Activated naive CD8-positive, alpha-beta T cell (primary cell): ENCODE data around the gene VN1R5.
"Not testable (repeated sequence)": the region's sequence is repeated elsewhere in the genome, so short reads cannot be mapped to it uniquely, and the experiment has no call there.

Source experiments
- H3K27ac Mint-ChIP-seq: one replicate; pipeline ENCODE4 v1.8.0; 2021; ENCODE audit warnings: mixed read lengths
- H3K27me3 Mint-ChIP-seq: one replicate; pipeline ENCODE4 v1.8.0; 2021; ENCODE audit warnings: mixed read lengths
- H3K36me3 Mint-ChIP-seq: one replicate; pipeline ENCODE4 v1.8.0; 2021; ENCODE audit warnings: mixed read lengths
- H3K4me1 Mint-ChIP-seq: one replicate; pipeline ENCODE4 v1.8.0; 2021; ENCODE audit warnings: low read depth, mixed read lengths
- H3K4me3 Mint-ChIP-seq: one replicate; pipeline ENCODE4 v1.8.0; 2021; ENCODE audit warnings: mild to moderate bottlenecking, mixed read lengths
- H3K9me3 Mint-ChIP-seq: one replicate; pipeline ENCODE4 v1.8.0; 2021; ENCODE audit warnings: low read depth, mixed read lengths

Gene VN1R5

DNA sequence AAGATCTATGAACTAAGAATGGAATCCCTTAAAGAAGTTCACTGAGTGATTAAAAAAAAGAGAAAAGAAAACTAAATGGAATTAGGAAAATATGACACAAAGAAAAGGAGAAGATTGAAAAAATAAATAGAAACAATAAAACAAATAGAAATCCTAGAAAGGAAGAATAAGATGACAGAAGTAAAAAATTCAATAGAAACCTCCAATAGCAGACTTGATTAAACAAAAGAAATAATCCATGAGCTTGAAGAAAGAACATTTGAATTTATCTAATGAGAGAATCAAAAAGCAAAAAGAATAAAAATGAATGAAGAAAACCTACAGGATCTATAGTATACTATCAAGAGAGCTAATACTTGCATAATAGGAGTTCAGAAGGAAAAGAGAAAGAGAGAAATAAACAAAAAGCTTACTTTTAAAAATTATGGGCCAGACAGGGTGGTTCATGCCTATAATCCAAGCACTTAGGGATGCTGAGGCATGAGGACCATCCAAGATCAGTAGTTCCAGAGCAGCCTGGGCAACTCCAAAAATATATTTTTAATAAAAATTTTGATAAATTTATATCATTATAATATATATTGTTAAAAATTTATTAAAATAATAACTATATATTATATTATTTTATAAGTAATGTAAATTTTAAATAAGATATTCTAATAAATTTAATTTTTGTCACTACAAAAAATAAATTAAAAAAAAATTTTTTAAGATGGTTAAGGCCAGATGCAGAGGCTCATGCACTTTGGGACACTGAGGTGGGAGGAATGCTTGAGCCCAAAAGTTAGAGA, 9.4 kb upstream of the VN1R5 start:
- peaks cover 13% of the 10 kb centered on the region for H3K36me3 Mint-ChIP-seq
- H3K27me3 Mint-ChIP-seq: no peaks in the 10 kb centered on the region
- no peaks in the 10 kb centered on the region for H3K4me1 Mint-ChIP-seq
- no peak overlapping the region for H3K27ac Mint-ChIP-seq
- peaks cover 26% of the 10 kb centered on the region for H3K9me3 Mint-ChIP-seq
- H3K4me3 Mint-ChIP-seq: no peak overlapping the region

DNA sequence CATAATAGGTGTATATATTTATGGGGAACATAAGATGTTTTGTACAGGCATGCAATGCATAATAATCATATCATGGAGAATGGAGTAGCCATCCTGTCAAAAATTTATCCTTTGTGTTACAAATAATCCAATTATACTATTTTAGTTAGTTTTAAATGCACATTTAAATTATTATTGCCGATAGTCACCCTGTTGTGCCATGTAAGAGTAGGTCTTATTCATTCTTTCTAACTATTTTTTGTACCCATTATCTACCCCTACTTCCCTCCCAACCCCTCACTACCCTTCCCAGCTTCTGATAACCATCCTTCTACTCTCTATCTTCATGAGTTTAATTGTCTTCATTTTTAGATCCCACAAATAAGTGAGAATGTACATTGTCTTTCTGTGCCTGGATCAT, 8.3 kb upstream of the VN1R5 start:
- H3K27me3 Mint-ChIP-seq: peaks cover 3% of the 10 kb centered on the region
- no peak overlapping the region for H3K27ac Mint-ChIP-seq
- peaks cover 32% of the 10 kb centered on the region for H3K9me3 Mint-ChIP-seq
- no peak overlapping the region for H3K4me3 Mint-ChIP-seq
- H3K4me1 Mint-ChIP-seq: no peaks in the 10 kb centered on the region
- peaks cover 17% of the 10 kb centered on the region for H3K36me3 Mint-ChIP-seq

DNA sequence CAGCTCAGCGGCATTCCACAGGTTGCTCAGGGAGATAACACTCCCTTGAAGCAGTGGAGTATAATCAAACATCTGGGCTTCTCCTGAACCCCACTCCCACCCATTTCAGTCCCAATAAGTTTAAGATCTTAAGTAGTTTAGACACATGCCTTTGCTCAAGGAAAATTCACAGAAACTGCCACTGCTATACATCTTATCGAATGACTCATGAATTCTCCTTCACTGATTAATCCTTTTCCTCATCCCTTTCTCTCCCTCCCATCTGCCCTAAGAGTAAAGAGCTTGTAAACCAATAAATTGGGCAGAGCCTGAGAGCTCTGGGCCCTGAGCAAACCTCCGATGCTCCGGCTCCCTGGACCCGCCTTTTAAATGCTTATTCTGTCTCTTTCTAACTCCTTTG, 10.2 kb downstream of the VN1R5 start:
- Mint-ChIP-seq H3K27ac (no peak overlapping the region), H3K9me3 (peaks cover 20% of the 10 kb centered on the region), H3K36me3 (peaks cover 2% of the 10 kb centered on the region)

DNA sequence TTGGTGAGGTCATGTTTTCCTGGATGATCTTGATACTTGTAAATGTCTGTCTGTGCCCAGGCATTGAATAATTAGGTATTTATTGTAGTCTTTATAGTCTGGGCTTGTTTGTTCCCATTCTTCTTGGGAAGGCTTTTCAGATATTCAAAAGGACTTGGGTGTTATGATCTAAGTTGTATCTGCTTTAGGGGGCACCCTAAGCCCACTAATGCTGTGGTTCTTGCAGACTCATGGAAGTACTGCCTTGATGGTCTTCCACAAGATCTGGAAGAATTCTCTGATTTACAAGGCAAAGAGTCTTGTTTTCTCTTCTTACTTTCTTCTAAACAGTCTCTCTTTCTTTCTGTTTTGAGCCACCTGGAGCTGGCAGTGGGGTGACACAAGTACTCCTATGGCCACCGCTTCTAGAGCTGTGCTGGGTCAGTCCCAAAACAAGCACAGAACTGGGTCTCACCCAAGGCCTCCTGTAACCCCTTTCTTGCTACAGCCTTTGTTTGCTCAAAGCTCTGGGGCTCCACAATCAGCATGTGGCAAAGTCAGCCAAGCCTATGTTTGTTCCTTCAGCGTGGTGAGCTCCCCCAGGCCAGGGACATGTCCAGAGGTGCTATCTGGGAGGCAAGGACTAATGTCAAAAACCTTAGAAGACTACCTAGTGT, 12.6 kb downstream of the VN1R5 start:
- H3K36me3 Mint-ChIP-seq: peaks cover 9% of the 10 kb centered on the region
- no peaks in the 10 kb centered on the region for H3K4me1 Mint-ChIP-seq
- H3K27ac Mint-ChIP-seq: no peak overlapping the region
- peaks cover 22% of the 10 kb centered on the region for H3K9me3 Mint-ChIP-seq
- H3K27me3 Mint-ChIP-seq: no peaks in the 10 kb centered on the region
- H3K4me3 Mint-ChIP-seq: no peak overlapping the region

More for the DNA sequence above, 10.2 kb downstream of the VN1R5 start:
- no peaks in the 10 kb centered on the region for H3K27me3 Mint-ChIP-seq
- H3K4me3 Mint-ChIP-seq: no peak overlapping the region
- no peaks in the 10 kb centered on the region for H3K4me1 Mint-ChIP-seq

DNA sequence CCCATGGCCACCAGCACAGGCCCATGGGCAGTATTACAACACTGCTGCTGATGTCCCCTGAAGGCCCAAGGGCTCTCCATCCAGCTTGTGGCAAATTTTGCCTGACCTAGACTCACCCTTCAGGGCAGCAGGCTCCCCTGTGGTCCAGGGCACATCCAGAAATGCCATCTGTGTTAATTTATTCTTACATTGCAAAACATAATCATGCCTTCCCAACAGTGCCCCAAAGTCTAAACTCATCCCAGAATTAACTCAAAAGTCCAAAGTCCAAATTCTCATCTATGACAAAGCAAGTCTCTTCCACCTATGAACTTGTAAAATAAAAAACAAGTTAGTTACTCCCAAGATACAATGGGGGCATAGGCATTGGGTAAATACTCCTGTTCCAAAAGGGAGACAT, 13.3 kb downstream of the VN1R5 start:
- Mint-ChIP-seq H3K9me3 (peaks cover 22% of the 10 kb centered on the region), H3K27ac (no peak overlapping the region), H3K4me1 (no peaks in the 10 kb centered on the region), H3K27me3 (no peaks in the 10 kb centered on the region), H3K36me3 (peaks cover 9% of the 10 kb centered on the region), H3K4me3 (no peak overlapping the region)

DNA sequence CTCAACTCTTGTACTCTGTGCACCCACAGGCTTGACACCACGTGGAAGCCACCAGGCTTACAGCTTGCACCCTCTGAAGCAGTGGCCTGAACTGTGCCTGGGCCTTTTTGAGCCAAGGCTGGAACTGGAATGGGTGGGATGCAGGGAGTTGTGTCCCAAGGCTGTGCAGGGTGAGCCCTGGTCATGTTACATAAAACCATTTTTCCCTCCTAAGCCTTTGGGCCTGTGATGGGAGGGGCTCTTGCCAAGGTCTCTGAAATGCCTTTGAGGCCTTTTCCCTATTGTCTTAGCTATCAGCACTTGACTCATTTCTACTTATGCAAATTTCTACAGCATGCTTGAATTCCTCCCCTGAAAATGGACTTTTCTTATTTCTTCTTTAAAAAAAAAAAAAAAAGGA, 14.1 kb downstream of the VN1R5 start:
- H3K4me3 Mint-ChIP-seq: no peak overlapping the region
- H3K27me3 Mint-ChIP-seq: no peaks in the 10 kb centered on the region
- H3K27ac Mint-ChIP-seq: no peak overlapping the region
- H3K36me3 Mint-ChIP-seq: peaks cover 7% of the 10 kb centered on the region
- no peaks in the 10 kb centered on the region for H3K4me1 Mint-ChIP-seq
- H3K9me3 Mint-ChIP-seq: peaks cover 18% of the 10 kb centered on the region

DNA sequence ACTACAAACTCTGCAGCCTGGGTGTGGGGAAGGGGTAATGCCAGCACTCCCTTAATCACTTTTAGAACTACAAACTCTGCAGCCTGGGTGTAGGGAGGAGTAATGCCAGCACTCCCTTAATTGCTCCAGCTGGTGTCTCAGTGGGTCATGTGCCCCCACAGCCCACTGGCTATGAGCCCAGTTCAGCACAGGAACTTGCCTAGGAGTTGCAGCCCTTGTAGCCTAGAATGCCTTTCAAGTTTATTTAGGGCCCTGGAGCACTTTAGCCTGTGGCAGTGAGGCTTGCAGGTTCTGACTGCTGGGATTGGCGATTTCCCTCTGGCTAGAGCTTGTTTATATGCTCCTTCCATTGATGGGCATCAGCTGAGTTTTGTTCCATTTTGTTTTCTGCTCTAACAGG, 17.1 kb downstream of the VN1R5 start:
- Mint-ChIP-seq H3K4me3 (no peak overlapping the region), H3K27me3 (no peaks in the 10 kb centered on the region), H3K36me3 (peaks cover 7% of the 10 kb centered on the region), H3K4me1 (no peaks in the 10 kb centered on the region), H3K27ac (no peak overlapping the region), H3K9me3 (peaks cover 13% of the 10 kb centered on the region)

DNA sequence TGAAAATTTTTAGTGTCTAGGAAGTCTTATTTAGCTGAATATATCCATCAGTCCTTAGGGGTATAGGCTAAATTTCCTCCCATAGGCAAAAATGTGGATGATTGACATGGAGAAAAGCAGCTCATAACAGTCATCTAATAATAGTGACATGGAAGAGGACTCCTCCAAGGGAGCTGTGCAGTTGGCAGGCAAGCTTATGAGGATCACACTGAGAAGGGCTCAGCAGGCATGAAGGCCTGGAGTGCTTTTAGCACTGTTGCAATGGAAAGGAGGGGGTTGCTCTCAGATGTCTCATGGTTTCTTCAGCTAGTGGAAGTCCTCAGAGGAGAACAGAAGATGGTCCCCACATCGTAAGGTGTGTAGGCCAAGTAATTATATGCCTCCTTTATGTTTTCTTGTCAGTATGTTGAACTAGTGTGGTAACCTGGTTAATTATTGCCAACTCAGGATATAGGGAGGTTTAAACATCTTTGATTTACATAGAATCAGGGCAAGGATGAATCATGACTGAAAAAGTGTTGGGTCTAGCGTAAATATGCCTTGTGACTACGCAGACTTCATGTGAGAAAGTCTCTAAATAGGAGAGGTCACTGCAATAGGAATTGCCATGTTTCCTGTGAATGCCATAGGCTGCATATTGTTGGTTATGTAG, 18.9 kb downstream of the VN1R5 start:
- Mint-ChIP-seq H3K9me3 (peaks cover 13% of the 10 kb centered on the region), H3K36me3 (peaks cover 7% of the 10 kb centered on the region), H3K27ac (no peak overlapping the region), H3K4me3 (no peak overlapping the region), H3K4me1 (no peaks in the 10 kb centered on the region), H3K27me3 (no peaks in the 10 kb centered on the region)

DNA sequence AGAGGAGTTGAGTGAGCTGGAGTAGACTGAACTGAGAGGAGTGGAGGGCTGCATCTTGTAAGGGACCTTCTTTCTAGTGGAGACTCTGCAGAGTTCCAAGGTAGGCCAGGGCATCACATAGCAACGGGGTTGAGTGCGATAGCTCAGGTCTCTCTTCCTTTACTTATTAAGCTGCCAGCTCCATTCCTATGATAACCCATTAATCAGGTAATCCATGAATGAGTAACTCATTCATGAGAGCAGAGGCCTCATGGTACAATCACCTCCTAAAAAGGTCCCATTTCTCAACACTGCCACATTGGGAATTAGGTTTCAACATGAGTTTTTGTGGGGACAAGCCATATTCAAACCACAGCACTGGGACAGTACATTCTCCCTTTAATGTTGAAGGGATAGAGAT, 21.3 kb downstream of the VN1R5 start:
- Mint-ChIP-seq H3K27ac (no peak overlapping the region), H3K27me3 (no peaks in the 10 kb centered on the region), H3K9me3 (no peaks in the 10 kb centered on the region), H3K4me3 (no peak overlapping the region), H3K4me1 (no peaks in the 10 kb centered on the region), H3K36me3 (no peaks in the 10 kb centered on the region)

DNA sequence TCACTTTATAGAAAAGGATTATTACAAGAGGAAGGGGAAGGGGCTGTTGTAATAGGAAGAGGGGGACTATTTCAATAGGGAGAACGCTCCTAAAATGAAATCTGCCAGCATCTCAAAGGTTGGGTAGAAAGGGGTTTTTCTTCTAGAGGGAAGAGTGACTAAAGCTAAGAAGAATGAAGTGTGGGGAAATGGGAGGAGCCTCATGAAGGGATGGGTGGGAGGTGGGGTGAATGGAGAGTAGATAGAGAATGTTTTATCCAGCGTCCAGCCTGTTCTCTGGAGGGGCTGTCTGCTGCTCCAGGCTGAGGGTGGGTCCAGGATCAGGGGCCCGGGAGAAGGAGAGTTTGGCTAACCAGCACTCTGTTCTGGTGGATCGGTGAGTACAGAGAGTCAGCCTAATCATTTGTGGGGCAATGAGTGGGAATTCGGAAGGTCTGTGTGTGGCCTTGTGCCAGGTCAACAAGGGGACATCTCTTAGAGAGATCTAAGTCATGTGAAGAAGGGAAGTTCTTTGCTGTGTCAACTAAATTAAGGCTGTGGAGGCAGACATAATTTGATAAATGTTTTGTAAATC, 25.2 kb downstream of the VN1R5 start:
- H3K4me3 Mint-ChIP-seq: no peak overlapping the region
- H3K27ac Mint-ChIP-seq: no peak overlapping the region
- H3K9me3 Mint-ChIP-seq: no peaks in the 10 kb centered on the region
- H3K36me3 Mint-ChIP-seq: peaks cover 8% of the 10 kb centered on the region
- H3K27me3 Mint-ChIP-seq: no peaks in the 10 kb centered on the region
- no peaks in the 10 kb centered on the region for H3K4me1 Mint-ChIP-seq

DNA sequence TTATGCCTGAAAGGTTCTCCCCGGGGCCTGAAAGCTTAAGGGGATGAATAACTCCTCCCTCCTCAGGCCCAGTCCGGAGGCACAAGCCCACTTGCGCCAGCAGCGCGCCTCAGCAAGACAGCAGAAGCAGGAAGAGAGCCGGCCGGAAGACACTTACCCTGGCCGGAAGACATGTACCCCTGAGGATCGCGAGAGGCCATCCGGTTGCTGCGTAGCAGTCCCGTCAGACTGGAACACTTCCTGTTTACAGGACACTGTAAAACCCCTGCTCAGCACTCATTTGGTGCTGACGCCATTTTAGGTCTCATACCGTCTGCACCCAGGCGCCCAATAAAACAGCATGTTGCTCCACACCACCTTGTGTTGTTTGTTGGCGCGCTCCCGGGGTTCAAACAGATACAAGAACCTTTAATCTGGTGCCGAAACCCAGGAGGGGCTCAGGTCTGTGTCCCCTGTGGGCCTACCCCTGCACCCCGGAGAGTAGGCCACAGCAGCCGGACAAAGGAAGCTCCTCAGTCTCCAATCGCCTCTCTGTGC, 30.3 kb downstream of the VN1R5 start:
- no peak overlapping the region for H3K4me3 Mint-ChIP-seq
- no peaks in the 10 kb centered on the region for H3K4me1 Mint-ChIP-seq
- H3K27ac Mint-ChIP-seq: no peak overlapping the region
- no peaks in the 10 kb centered on the region for H3K27me3 Mint-ChIP-seq
- peaks cover 10% of the 10 kb centered on the region for H3K36me3 Mint-ChIP-seq
- H3K9me3 Mint-ChIP-seq: peaks cover 3% of the 10 kb centered on the region

DNA sequence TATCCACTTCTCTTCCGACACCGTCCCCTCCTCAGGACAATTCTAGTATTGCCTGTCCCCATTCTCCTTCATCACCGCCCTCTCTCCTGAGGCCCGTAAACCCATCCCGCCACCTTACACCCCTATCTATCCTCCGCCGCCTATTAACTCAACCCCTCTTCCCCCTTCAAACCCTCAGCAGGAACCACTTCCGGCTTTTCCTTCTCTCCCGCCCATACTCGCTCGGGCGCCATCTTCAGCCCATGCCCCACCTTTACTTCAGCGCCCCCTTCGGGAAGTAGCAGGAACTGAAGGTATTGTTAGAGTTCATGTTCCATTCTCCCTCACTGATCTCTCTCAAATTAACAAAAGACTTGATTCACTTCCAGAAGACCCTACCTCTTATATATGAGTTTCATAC, 31.6 kb downstream of the VN1R5 start:
- Mint-ChIP-seq H3K9me3 (peaks cover 3% of the 10 kb centered on the region), H3K27me3 (no peaks in the 10 kb centered on the region), H3K4me1 (peaks cover 5% of the 10 kb centered on the region), H3K27ac (no peak overlapping the region), H3K36me3 (peaks cover 10% of the 10 kb centered on the region), H3K4me3 (no peak overlapping the region)

DNA sequence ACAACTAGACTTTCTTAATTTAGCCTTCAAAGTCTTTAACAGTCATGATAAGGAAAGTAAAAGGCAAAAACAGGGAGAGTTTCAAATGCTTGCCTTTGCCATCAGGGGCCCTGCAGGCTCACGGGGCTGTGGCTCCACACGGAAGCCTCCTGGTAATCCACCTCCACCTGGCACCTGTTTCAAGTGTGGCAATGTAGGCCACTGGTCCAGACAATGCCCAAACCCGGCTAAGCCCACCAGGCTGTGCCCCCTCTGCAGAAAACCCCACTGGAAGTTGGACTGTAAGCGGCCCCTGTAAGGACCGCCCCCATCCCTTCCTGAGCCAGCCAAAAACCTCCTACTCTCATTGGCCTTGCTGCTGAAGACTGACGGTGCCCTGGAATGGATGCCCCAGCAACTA, 32.5 kb downstream of the VN1R5 start:
- H3K27ac Mint-ChIP-seq: no peak overlapping the region
- no peaks in the 10 kb centered on the region for H3K27me3 Mint-ChIP-seq
- peaks cover 5% of the 10 kb centered on the region for H3K4me1 Mint-ChIP-seq
- H3K4me3 Mint-ChIP-seq: no peak overlapping the region
- peaks cover 3% of the 10 kb centered on the region for H3K9me3 Mint-ChIP-seq
- H3K36me3 Mint-ChIP-seq: peaks cover 10% of the 10 kb centered on the region

DNA sequence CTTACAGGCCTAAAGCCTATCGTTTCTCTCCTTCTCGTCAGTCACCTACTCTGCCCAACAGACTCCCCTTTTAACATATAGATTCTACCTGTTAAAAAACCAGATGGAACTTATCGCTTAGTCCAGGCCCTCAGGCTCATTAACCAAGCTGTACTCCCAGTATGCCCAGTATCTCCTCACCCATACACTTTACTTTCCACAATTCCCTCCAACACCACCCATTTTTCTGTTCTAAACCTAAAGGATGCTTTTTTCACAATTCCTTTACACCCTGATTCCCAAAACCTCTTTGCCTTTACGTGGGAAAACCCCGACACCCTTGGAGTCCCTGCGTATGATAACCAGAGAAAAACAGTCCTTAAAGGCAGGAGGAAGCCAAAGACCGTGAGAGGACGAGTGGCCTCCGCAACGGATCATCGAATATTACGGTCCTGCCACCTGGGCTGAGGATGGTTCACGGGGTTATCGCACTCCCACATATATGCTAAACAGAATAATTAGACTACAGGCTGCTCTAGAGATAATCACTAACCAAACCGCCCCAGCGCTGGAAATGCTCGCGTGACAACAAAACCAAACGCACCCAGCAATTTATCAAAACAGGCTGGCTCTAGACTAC, 33.5 kb downstream of the VN1R5 start:
- not testable (repeated sequence) for H3K4me1 Mint-ChIP-seq, H3K27ac Mint-ChIP-seq, H3K9me3 Mint-ChIP-seq, H3K4me3 Mint-ChIP-seq, H3K27me3 Mint-ChIP-seq
- H3K36me3 Mint-ChIP-seq: peaks cover 13% of the 10 kb centered on the region

DNA sequence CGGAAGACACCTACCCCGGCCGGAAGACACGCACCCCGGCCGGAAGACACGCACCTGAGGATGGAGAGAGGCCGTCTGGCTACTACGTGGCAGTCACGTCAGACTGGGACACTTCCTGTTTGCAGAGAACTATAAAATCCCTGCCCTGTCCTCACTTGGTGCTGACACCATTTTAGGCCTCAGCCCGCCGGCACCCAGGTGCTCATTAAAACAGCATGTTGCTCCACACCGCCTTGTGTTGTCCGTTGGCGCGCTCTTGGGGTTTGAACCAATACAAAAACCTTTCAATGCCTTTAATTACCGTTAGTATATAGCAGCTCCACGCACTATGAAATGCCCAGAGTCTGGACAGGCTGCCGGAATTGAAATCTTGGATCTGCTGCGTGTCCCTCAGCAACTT, 34.7 kb downstream of the VN1R5 start:
- H3K4me1 Mint-ChIP-seq: peaks cover 5% of the 10 kb centered on the region
- peaks cover 8% of the 10 kb centered on the region for H3K36me3 Mint-ChIP-seq
- H3K4me3 Mint-ChIP-seq: no peak overlapping the region
- no peaks in the 10 kb centered on the region for H3K27me3 Mint-ChIP-seq
- H3K9me3 Mint-ChIP-seq: peaks cover 3% of the 10 kb centered on the region
- no peak overlapping the region for H3K27ac Mint-ChIP-seq
